OCI-M1 (cell line): ENCODE data around the gene GSTA4.

ENCODE experiments used
- DNase-seq: peaks from one replicate; lab custom pipeline; 2025; lab: John Stamatoyannopoulos, UW

The GSTA4 gene

GRCh38 chr6:52995089-52995912 is at the start of gene GSTA4:
GSTA4 (minus strand) TSS chr6:52995284; CDS start chr6:52994243, 1,041 bp downstream.
- peak; percentile 99 for DNase-seq

- no peak for DNase-seq
Observed at GRCh38 chr6:53044572-53044971, 49.5 kb upstream of the GSTA4 start.

- no peak for DNase-seq
Observed at GRCh38 chr6:53044071-53044470, 49.0 kb upstream of the GSTA4 start.

- DNase-seq, result no peak
Observed at GRCh38 chr6:53043581-53043980, 48.5 kb upstream of the GSTA4 start.

- peak; percentile 7 for DNase-seq
Observed at GRCh38 chr6:53042112-53042511, 47.0 kb upstream of the GSTA4 start.

- no peak for DNase-seq
Observed at GRCh38 chr6:53041356-53041755, 46.3 kb upstream of the GSTA4 start.

GRCh38 chr6:53038596-53038995 is 43.5 kb upstream of the GSTA4 start:
- no peak for DNase-seq

GRCh38 chr6:53038141-53038540 is 43.1 kb upstream of the GSTA4 start:
- DNase-seq, result no peak

- DNase-seq, result no peak
Observed at GRCh38 chr6:53035549-53036213, 40.6 kb upstream of the GSTA4 start.

GRCh38 chr6:53033764-53034163 is 38.7 kb upstream of the GSTA4 start:
- no peak for DNase-seq

- DNase-seq, result no peak
Observed at GRCh38 chr6:53032849-53033248, 37.8 kb upstream of the GSTA4 start.

GRCh38 chr6:53031281-53031680 is 36.2 kb upstream of the GSTA4 start:
- DNase-seq, result no peak

GRCh38 chr6:53029761-53030160 is 34.7 kb upstream of the GSTA4 start:
- DNase-seq, result no peak

- no peak for DNase-seq
Observed at GRCh38 chr6:53029257-53029656, 34.2 kb upstream of the GSTA4 start.

GRCh38 chr6:53028467-53028866 is 33.4 kb upstream of the GSTA4 start:
- DNase-seq, result no peak

GRCh38 chr6:53027131-53027718 is 32.1 kb upstream of the GSTA4 start:
- DNase-seq, result no peak

- no peak for DNase-seq
Observed at GRCh38 chr6:53026526-53026925, 31.4 kb upstream of the GSTA4 start.

- no peak for DNase-seq
Observed at GRCh38 chr6:53023323-53023722, 28.2 kb upstream of the GSTA4 start.

- peak; percentile 93 for DNase-seq
Observed at GRCh38 chr6:53020005-53020744, 25.1 kb upstream of the GSTA4 start.

- DNase-seq, result no peak
Observed at GRCh38 chr6:53018446-53018845, 23.4 kb upstream of the GSTA4 start.

- no peak for DNase-seq
Observed at GRCh38 chr6:53015486-53015885, 20.4 kb upstream of the GSTA4 start.

GRCh38 chr6:53014744-53015143 is 19.7 kb upstream of the GSTA4 start:
- no peak for DNase-seq
